ENCODE measurements around the gene TMEM98. TPM values are rescaled to one million over a fixed set of nuclear protein-coding genes. Genes with fewer than 3 reads are reported as not detected.

TMEM98 gene
- total and polyA plus RNA-seq, 9 of the 15 experiments (the other 6 are each of a cell fraction or from before 2014, with no cell fraction given): 33.5 to 164 (median 84.7) TPM

DNA sequence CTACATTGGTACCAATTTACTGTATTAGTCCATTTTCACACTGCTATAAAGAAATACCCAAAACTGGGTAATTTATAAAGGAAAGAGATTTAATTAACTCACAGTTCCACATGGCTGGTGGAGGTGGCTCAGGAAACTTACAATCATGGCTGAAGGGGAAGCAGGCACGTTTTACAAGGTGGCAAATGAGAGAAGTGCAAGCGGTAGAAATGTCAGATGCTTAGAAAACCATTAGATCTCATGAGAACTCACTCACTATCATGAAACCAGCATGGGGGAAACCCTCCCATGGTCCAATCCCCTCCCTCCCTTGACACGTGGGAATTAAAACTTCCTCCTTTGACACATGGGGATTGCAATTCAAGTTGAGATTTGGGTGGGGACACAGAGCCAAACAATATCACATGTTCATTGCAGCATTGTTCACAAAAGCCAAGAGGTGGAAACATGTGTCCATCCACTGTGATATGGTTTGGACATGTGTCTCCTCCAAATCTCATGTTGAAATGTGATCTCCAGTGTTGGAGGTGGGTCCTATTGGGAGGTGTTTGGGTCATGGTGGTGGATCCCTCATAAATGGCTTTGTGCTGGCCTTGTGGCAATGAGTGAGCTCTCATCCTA lies 60.6 kb downstream of the TMEM98 start:
- no peak for DNase-seq (ENCODE audit: extremely low read depth in 1 of 4, low spot score in 3 of 4)
- TF ChIP-seq ZNF431 (CRISPR knock-in tag; IDR thresholded peaks at IDR 0.05) (peak; percentile 89), ZFP36 (IDR thresholded peaks at IDR 0.05; ENCODE audit: low read depth, low read length, partially characterized antibody) (peak; percentile 64), KLF1 (tag; IDR thresholded peaks at IDR 0.05) (no peak), ETV5 (CRISPR knock-in tag; IDR thresholded peaks at IDR 0.05; ENCODE audit: low read depth) (no peak), ZNF324 (CRISPR knock-in tag; IDR thresholded peaks at IDR 0.05) (no peak)
- Histone ChIP-seq H2AFZ (ENCODE audit: low read depth, low read length) (no peak overlapping the region), H3K9ac (ENCODE audit: insufficient read depth in 1 of 2, low read depth in 2 of 2, low read length in 2 of 2) (no peak overlapping the region), H3K4me3 (no peak overlapping the region), H3K27me3 (ENCODE audit: control insufficient read depth in 2 of 2, insufficient read depth in 2 of 2, low read length in 2 of 2) (no peaks in the 10 kb centered on the region), H3K27ac (ENCODE audit: extremely low read depth, low read depth, low read length) (no peak overlapping the region), H3K4me2 (ENCODE audit: insufficient read depth, low read length) (no peak overlapping the region), H3K79me2 (ENCODE audit: control insufficient read depth, insufficient read depth, low read length) (no peaks in the 10 kb centered on the region), H3K36me3 (ENCODE audit: control insufficient read depth, insufficient read depth, low read length) (no peaks in the 10 kb centered on the region), H3K9me1 (ENCODE audit: control insufficient read depth, insufficient read depth, low read length) (no peaks in the 10 kb centered on the region), H4K20me1 (replicated peaks; ENCODE audit: control insufficient read depth, insufficient read depth, low read length) (no peaks in the 10 kb centered on the region), H3K4me1 (replicated peaks in 1 of 2; ENCODE audit: control insufficient read depth in 2 of 2, insufficient read depth in 2 of 2, low read length in 2 of 2) (peaks cover 14% of the 10 kb centered on the region in 2 experiments; a peak in 4 of 5 replicates), H3K9me3 (replicated peaks; ENCODE audit: control insufficient read depth, insufficient read depth, low read depth, low read length) (peaks cover 9% of the 10 kb centered on the region; the same call in 1 of the 2 replicates)
- FAIRE-seq: no peak
- POLR2A ChIA-PET: no interaction called here
- BruUV-seq (replicated peaks): no TSS peak
- in situ Hi-C loops (cut with MboI): no loop called here
- CTCF ChIA-PET (ENCODE audit: low intra/inter-chr PET ratio): no interaction called here
- WGBS (ENCODE audit: insufficient coverage, low coverage, missing lambda C conversion rate): 3% methylated on average over 3 of the region's 3 CpGs
- intact Hi-C loops (cut with micrococcal nuclease): no loop called here
- ATAC-seq: no peak

Data from K562 (cell line).